Lung (tissue), 12 donors: ENCODE measurements around the gene PTK6. TPM values are rescaled to one million over a fixed set of nuclear protein-coding genes. Genes with fewer than 3 reads are reported as not detected.

Experiments used
- ATAC-seq: fragments of 200-7000 bp; cut with Tn5 transposase; one replicate; pipeline ENCODE4 v1.9.1; 2020; ENCODE audit warnings: moderate number of reproducible peaks; ENCODE audit not compliant: insufficient read depth, low FRiP score
- DNase-seq, 3 donors: peaks; one replicate each; pipeline ENCODE4 v3.0.0-alpha.2; 2013 to 2017
- H3K27ac ChIP-seq, 2 donors: one replicate each; pipeline ENCODE4 v1.5.1; 2013; ENCODE audit warnings: mild to moderate bottlenecking in 2 of 2, moderate library complexity in 2 of 2, control low read depth in 1 of 2, inconsistent platforms in 1 of 2, low read depth in 1 of 2, low read length in 1 of 2
- H3K27me3 ChIP-seq, 3 donors: one replicate each; pipeline ENCODE4 v1.5.1; 2013; ENCODE audit warnings: low read length in 2 of 3; ENCODE audit not compliant: control insufficient read depth in 3 of 3, insufficient read depth in 3 of 3
- H3K36me3 ChIP-seq, 4 donors: one replicate each; pipeline ENCODE4 v1.5.1; 2013; ENCODE audit warnings: low read length in 4 of 4, mild to moderate bottlenecking in 1 of 4, moderate library complexity in 1 of 4; ENCODE audit not compliant: control insufficient read depth in 4 of 4, insufficient read depth in 4 of 4
- H3K4me1 ChIP-seq, 5 donors: one replicate each; pipeline ENCODE4 v1.5.1; 2013; ENCODE audit warnings: low read length in 5 of 5, mild to moderate bottlenecking in 2 of 5, moderate library complexity in 1 of 5; ENCODE audit not compliant: control insufficient read depth in 5 of 5, insufficient read depth in 5 of 5
- H3K4me3 ChIP-seq: one replicate; pipeline ENCODE4 v1.5.1; 2013; ENCODE audit warnings: mild to moderate bottlenecking, control low read depth, moderate library complexity
- H3K9ac ChIP-seq, 2 donors: one replicate each; pipeline ENCODE4 v1.5.1; 2013; ENCODE audit warnings: low read length in 2 of 2, control low read depth in 1 of 2; ENCODE audit not compliant: insufficient read depth in 1 of 2
- H3K9me3 ChIP-seq, 4 donors: one replicate each; pipeline ENCODE4 v1.5.1; 2013; ENCODE audit warnings: low read length in 3 of 4, mild to moderate bottlenecking in 1 of 4, moderate library complexity in 1 of 4; ENCODE audit not compliant: control insufficient read depth in 4 of 4, insufficient read depth in 3 of 4
- CTCF ChIP-seq: IDR thresholded peaks from 2 replicates; pipeline ENCODE4 v1.5.1; 2012; ENCODE audit warnings: mild to moderate bottlenecking; ENCODE audit errors: control extremely low read depth, extremely low read depth
- WGBS, 2 donors: extraction: QIAGEN DNeasy Blood & Tissue Kit; methylation state at CpG; one replicate each; pipeline ENCODE4 v1.1.7; 2013; 5-methylcytosine and 5-hydroxymethylcytosine counted together
- polyA plus RNA-seq, 2 donors: library from polyadenylated mRNA; stranded (reverse); fragments of 200-250 nt; gene quantifications; one replicate each; pipeline ENCODE4 v1.2.1, GENCODE V29; 2013
- total RNA-seq, 2 donors: library from RNA; depleted of rRNA in 1 of 2; stranded (reverse); fragments of >200 nt in 1 of 2; gene quantifications; one replicate each; pipeline ENCODE4 v1.2.1, GENCODE V29; 2014 to 2021
- donor health status: control.
- donor health status: control.
- donor health status: Bipolar disorder and iron deficiency.
- donor health status: healthy.
- donor health status: DM: yes; HTN: yes; CAD: no.

The PTK6 gene
- total and polyA plus RNA-seq, 4 donors, result 0.34 to 5.1 (median 3.7) TPM

GRCh38 chr20:63487781-63488241, 49.4 kb downstream of the PTK6 start:
- DNase-seq (peak in 1 of 3 donors; percentile 38), ATAC-seq (no peak)
- Histone ChIP-seq H3K4me1 (peaks cover 0 to 5% (median 0%) of the 10 kb centered on the region in 5 donors), H3K9me3 (peaks cover 0 to 11% (median 0%) of the 10 kb centered on the region in 4 donors), H3K27ac (no peak overlapping the region), H3K27me3 (peaks cover 13 to 28% (median 16%) of the 10 kb centered on the region in 3 donors), H3K9ac (no peak overlapping the region), H3K36me3 (no peaks in the 10 kb centered on the region), H3K4me3 (no peak overlapping the region)
- 11 to 16% methylated on average over 26 to 39 of the region's 40 CpGs for WGBS, 2 donors
- TF ChIP-seq CTCF, result no peak

DNA sequence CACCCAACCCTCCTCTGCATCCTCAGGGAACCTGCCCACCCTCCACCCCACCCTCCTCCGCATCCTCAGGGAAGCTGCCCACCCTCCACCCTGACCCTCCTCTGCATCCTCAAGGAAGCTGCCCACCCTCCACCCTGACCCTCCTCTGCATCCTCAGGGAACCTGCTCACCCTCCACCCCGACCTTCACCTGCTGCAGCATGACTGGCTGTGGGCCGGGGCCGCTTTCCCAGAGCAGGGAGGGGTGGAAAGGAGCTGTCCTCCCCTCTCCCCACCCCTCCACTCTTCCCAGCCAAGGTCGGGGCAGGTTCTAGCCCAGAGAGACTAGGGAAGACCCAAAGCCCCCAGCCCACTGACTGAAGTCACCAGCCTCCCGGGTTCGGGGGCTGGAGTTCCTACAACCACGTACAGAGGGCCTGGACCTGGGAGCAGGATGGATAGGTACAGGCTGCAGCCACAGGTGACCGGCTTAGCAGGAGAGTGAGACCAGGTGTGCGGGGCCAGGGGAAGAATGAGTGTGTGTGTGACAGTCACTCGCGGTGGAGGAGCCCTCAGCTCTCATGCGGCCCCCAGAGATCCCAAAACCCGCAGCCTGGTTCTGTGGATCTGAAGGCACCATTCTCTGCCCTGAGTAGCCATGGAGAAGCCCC, 49.9 kb downstream of the PTK6 start:
- peaks cover 0 to 11% (median 0%) of the 10 kb centered on the region in 4 donors for H3K9me3 ChIP-seq
- no peak for ATAC-seq

DNA sequence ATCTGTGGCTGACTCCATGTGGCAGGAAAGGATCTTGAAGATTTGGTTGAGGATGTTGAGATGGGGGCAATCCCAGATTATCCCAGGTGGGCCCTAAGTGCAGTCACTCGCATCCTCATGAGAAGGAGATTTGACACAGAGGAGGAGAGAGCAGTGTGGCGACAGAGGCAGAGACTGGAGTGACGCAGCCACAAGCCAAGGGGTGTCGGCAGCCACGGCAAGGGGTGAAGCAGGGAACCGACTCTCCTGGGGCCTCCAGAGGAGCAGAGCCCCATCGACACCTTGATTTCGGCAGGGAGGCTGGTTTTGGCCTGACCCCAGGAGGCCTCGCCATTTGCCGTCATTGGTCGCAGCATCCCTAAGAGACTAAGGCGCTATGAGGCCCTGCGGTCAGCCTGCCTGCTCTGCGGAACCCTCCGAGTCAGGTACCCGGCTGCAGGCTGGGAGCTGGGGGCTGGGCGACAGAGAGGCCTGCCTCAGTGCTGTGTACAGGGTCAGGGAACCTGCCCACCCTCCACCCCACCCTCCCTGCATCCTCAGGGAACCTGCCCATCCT, 50.8 kb downstream of the PTK6 start:
- peaks cover 14 to 28% (median 15%) of the 10 kb centered on the region in 3 donors for H3K27me3 ChIP-seq
- peaks cover 0 to 11% (median 0%) of the 10 kb centered on the region in 4 donors for H3K9me3 ChIP-seq
- no peak overlapping the region for H3K27ac ChIP-seq
- TF ChIP-seq CTCF, result no peak
- H3K4me1 ChIP-seq, result peaks cover 0 to 5% (median 0%) of the 10 kb centered on the region in 5 donors
- no peak overlapping the region for H3K9ac ChIP-seq
- no peak for ATAC-seq
- DNase-seq, result no peak
- H3K4me3 ChIP-seq, result no peak overlapping the region
- 91 to 94% methylated on average over 17 of the region's 17 CpGs for WGBS, 2 donors
- no peaks in the 10 kb centered on the region for H3K36me3 ChIP-seq

More for the DNA sequence above, 49.9 kb downstream of the PTK6 start:
- H3K27ac ChIP-seq, result no peak overlapping the region
- no peaks in the 10 kb centered on the region for H3K36me3 ChIP-seq
- TF ChIP-seq CTCF, result no peak
- DNase-seq, result no peak
- H3K27me3 ChIP-seq, result peaks cover 13 to 26% (median 16%) of the 10 kb centered on the region in 3 donors
- H3K9ac ChIP-seq, result no peak overlapping the region
- 49 to 53% methylated on average over 14 of the region's 14 CpGs for WGBS, 2 donors
- H3K4me3 ChIP-seq, result no peak overlapping the region
- peaks cover 0 to 5% (median 0%) of the 10 kb centered on the region in 5 donors for H3K4me1 ChIP-seq
